Stomach (tissue), 4 donors: ENCODE data around the gene RAB4B.

Source experiments
- EP300 ChIP-seq: sonication (generic); formaldehyde crosslinking; IDR thresholded peaks from one replicate; pipeline ENCODE4 v1.6.1; 2017; ENCODE audit warnings: antibody characterized with exemption
- POLR2A ChIP-seq, 4 donors: fragments of 450-650 bp; IDR thresholded peaks; one replicate each; pipeline ENCODE4 v1.6.1; 2016; ENCODE audit warnings: antibody characterized with exemption in 4 of 4, control low read depth in 2 of 4, mild to moderate bottlenecking in 1 of 4, moderate library complexity in 1 of 4
- POLR2AphosphoS5 ChIP-seq, 3 donors: sonication (generic); formaldehyde crosslinking; IDR thresholded peaks; one replicate each; pipeline ENCODE4 v1.6.1; 2016; ENCODE audit warnings: antibody characterized with exemption in 3 of 3
- TF ChIP-seq, protein P1 (sequence below), 7 experiments: fragments of 450-650 bp in 4 of 7; fragments of 200-600 bp in 3 of 7; sonication (generic) in 3 of 7; IDR thresholded peaks; one replicate each; pipeline ENCODE4 v1.5.1; 2016 to 2019; ENCODE audit warnings: antibody characterized with exemption in 7 of 7, control low read depth in 2 of 7, mild to moderate bottlenecking in 1 of 7

DNA sequence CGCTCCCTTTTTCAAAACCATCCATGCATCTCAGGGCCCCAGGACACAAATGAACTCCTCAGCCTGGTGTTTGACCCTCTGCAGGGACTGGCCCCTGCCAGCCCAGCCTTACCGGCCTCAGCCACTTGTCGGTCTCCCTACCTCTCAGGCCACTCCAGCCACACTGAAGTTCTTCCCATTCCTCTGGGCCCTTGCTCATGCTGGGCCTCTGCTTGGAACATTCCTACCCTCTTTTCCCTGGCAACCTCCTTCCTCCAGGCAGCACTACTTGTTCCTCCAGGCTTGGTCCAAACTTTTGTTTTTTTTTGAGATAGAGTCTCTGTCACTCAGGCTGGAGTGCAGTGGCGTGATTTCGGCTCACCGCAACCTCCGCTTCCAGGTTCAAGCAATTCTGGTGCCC lies 13.3 kb downstream of the RAB4B start:
- TF ChIP-seq, protein P1, sequence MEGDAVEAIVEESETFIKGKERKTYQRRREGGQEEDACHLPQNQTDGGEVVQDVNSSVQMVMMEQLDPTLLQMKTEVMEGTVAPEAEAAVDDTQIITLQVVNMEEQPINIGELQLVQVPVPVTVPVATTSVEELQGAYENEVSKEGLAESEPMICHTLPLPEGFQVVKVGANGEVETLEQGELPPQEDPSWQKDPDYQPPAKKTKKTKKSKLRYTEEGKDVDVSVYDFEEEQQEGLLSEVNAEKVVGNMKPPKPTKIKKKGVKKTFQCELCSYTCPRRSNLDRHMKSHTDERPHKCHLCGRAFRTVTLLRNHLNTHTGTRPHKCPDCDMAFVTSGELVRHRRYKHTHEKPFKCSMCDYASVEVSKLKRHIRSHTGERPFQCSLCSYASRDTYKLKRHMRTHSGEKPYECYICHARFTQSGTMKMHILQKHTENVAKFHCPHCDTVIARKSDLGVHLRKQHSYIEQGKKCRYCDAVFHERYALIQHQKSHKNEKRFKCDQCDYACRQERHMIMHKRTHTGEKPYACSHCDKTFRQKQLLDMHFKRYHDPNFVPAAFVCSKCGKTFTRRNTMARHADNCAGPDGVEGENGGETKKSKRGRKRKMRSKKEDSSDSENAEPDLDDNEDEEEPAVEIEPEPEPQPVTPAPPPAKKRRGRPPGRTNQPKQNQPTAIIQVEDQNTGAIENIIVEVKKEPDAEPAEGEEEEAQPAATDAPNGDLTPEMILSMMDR (IDR thresholded peaks at IDR 0.05): no peak
- TF ChIP-seq POLR2A (IDR thresholded peaks at IDR 0.05) (no peak), POLR2AphosphoS5 (IDR thresholded peaks at IDR 0.05) (no peak), EP300 (no peak)
